Measurements from ENCODE around the gene CAMTA1. TPM values are rescaled to one million over a fixed set of nuclear protein-coding genes. Genes with fewer than 3 reads are reported as not detected.
A peak's percentile ranks its signal among the peaks of the same experiment; 100 is the strongest.

The CAMTA1 gene
- polyA plus RNA-seq, 1 of the 3 experiments (the other 2 are of a cell fraction), result 63.1 TPM

DNA sequence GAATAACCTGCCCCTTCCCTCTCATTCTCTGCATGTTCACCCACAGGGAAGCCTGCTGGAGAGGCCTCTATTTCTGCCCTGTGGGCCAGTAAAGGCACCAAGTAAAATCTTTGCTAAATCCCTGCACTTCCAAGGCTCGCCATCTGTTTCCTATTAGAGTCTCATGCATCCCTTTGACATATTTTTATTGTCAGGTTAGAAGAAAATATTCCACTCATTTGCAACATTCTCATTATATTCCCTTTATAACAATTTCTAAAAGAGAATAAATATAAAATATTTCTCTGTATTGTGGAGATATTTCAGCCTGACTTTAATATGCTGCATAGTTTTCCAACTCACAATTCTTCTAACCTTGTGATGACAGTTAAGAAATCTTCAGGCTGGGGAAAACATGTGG, 645.4 kb downstream of the CAMTA1 start:
- Histone ChIP-seq H3K27me3 (ENCODE audit: insufficient read depth) (no peaks in the 10 kb centered on the region), H3K27ac (ENCODE audit: low read depth in 2 of 2, low read length in 1 of 2) (no peak overlapping the region), H3K4me1 (ENCODE audit: control insufficient read depth in 1 of 2, insufficient read depth in 2 of 2, low read depth in 1 of 2, low read length in 1 of 2) (peaks cover 0 to 37% of the 10 kb centered on the region in 2 experiments; a peak in 1 of 4 replicates), H2AFZ (ENCODE audit: low read depth) (no peak overlapping the region), H3K79me2 (ENCODE audit: insufficient read depth) (no peaks in the 10 kb centered on the region), H3K9me2 (no peaks in the 10 kb centered on the region), H3K9ac (no peak overlapping the region), H3K4me2 (no peak overlapping the region), H3K4me3 (ENCODE audit: low read depth in 2 of 2, low read length in 1 of 2) (no peak overlapping the region), H3K36me3 (replicated peaks in 1 of 2; ENCODE audit: control insufficient read depth in 1 of 2, insufficient read depth in 2 of 2, low read length in 1 of 2) (no peaks in the 10 kb centered on the region), H3F3A (replicated peaks; ENCODE audit: insufficient read depth) (no peaks in the 10 kb centered on the region), H4K20me1 (ENCODE audit: insufficient read depth) (no peaks in the 10 kb centered on the region), H3K9me3 (no peaks in the 10 kb centered on the region)
- 60% methylated on average over 1 of the region's 1 CpG for whole genome bisulfite sequencing (ENCODE audit: low lambda C conversion rate)
- TF ChIP-seq TCF12 (IDR thresholded peaks at IDR 0.05) (peak; percentile 57), POLR2AphosphoS5 (IDR thresholded peaks at IDR 0.05; ENCODE audit: low read depth, low read length) (no peak)
- ChIA-PET POLR2A (no interaction called here), CTCF (no interaction called here)
- DNase-seq, result no peak

DNA sequence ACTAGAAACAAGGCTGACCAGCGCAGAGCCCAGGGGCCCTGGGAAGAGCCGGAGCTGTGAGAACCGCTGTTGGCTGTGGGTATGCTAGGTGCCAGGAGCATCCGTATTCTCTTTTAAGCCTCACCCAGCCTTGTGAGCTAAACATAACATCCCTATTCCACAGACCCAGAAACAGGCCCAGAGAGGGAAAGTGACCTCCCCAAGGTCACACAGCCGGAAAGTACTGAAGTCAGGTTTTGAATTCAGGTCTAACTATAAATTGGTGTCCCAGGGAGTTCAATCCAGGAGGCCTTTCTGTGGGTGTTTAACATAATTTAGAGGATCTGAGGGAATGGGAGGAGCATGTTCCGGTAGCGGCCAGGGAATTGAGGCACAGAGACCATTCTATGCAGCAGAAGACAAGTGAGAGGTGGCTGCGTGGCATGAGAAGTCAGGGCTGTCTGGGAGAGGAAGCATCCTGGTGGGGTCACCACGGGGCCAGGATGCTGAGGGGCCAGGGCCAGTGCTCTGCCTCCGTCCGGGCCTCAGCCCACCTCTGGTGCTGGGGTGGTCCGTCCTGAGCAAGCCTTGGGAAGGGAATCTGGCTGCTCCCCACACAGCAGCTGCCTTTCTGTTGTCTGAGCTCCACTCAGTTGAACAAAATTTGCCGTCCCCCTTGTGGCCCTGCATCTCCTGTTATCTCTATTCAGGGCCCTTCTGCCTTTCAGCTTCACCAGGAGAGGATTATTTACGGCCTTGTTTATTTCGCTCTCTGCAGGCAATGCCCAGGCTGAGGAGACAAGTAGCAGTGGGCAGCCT, 647.0 kb downstream of the CAMTA1 start:
- H2AFZ ChIP-seq (ENCODE audit: low read depth), result no peak overlapping the region
- no peak overlapping the region for H3K9ac ChIP-seq
- H4K20me1 ChIP-seq (ENCODE audit: insufficient read depth), result no peaks in the 10 kb centered on the region
- CTCF ChIA-PET, result interaction anchor here (1.1 kb wide), 1 partner anchor 219 kb away, joined by 4 read pairs; no protein-coding TSS in a partner anchor
- no peaks in the 10 kb centered on the region for H3K9me3 ChIP-seq
- peaks cover 0 to 37% of the 10 kb centered on the region in 2 experiments; a peak in 1 of 4 replicates for H3K4me1 ChIP-seq (ENCODE audit: control insufficient read depth in 1 of 2, insufficient read depth in 2 of 2, low read depth in 1 of 2, low read length in 1 of 2)
- H3K9me2 ChIP-seq, result no peaks in the 10 kb centered on the region
- peak; percentile 32; the same call in 1 of the 2 replicates for TF ChIP-seq GATA2 (CRISPR knock-in tag; IDR thresholded peaks at IDR 0.05)
- TF ChIP-seq SMC3 (IDR thresholded peaks at IDR 0.05; ENCODE audit: low read depth, low read length), result peak; percentile 8; the same call in 1 of the 2 replicates
- peak; percentile 18; the same call in 1 of the 2 replicates for TF ChIP-seq RAD21 (IDR thresholded peaks at IDR 0.05; ENCODE audit: low read length)
- TF ChIP-seq, protein P1, sequence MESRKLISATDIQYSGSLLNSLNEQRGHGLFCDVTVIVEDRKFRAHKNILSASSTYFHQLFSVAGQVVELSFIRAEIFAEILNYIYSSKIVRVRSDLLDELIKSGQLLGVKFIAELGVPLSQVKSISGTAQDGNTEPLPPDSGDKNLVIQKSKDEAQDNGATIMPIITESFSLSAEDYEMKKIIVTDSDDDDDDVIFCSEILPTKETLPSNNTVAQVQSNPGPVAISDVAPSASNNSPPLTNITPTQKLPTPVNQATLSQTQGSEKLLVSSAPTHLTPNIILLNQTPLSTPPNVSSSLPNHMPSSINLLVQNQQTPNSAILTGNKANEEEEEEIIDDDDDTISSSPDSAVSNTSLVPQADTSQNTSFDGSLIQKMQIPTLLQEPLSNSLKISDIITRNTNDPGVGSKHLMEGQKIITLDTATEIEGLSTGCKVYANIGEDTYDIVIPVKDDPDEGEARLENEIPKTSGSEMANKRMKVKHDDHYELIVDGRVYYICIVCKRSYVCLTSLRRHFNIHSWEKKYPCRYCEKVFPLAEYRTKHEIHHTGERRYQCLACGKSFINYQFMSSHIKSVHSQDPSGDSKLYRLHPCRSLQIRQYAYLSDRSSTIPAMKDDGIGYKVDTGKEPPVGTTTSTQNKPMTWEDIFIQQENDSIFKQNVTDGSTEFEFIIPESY (IDR thresholded peaks at IDR 0.05; ENCODE audit: borderline replicate concordance, low read depth), result no peak
- no peaks in the 10 kb centered on the region for H3K36me3 ChIP-seq (replicated peaks in 1 of 2; ENCODE audit: control insufficient read depth in 1 of 2, insufficient read depth in 2 of 2, low read length in 1 of 2)
- H3F3A ChIP-seq (replicated peaks; ENCODE audit: insufficient read depth), result no peaks in the 10 kb centered on the region
- no peaks in the 10 kb centered on the region for H3K27me3 ChIP-seq (ENCODE audit: insufficient read depth)
- H3K79me2 ChIP-seq (ENCODE audit: insufficient read depth), result no peaks in the 10 kb centered on the region
- 84% methylated on average over 11 of the region's 15 CpGs for WGBS (ENCODE audit: low lambda C conversion rate)
- DNase-seq, result no peak
- H3K27ac ChIP-seq (ENCODE audit: low read depth in 2 of 2, low read length in 1 of 2), result peak overlapping the region in 1 of 2 experiments; percentile 11; a peak in 1 of 4 replicates
- H3K4me3 ChIP-seq (ENCODE audit: low read depth in 2 of 2, low read length in 1 of 2), result no peak overlapping the region
- no peak overlapping the region for H3K4me2 ChIP-seq
- POLR2A ChIA-PET, result interaction anchor here (1.4 kb wide), 1 partner anchor 23 kb away, joined by 3 read pairs; no protein-coding TSS in a partner anchor

DNA sequence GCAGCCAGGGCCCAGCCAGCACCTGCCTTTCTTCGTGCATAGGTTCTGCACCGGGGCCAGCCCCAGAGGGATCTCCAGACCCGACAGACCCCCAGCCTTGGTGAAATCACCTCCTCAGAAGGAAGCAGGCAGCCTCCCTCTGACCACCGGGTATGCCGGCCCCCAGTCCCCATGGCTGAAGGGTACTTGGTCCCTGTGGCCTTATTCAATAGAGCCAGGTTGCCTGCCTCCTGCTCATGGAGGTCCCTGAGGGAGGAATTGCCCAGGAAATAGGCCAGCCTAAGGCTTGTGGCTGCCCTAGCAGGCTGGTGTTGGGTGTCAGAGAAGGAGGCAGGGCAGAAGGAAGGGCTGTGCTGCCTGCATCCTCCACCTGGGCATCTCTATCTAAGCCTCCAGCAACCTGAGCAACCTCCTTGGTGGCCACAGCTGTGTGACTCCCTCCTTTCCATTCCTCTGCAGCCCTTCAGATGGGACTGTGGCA, 647.7 kb downstream of the CAMTA1 start:
- peak overlapping the region in 1 of 2 experiments; percentile 39; a peak in 1 of 4 replicates for H3K27ac ChIP-seq (ENCODE audit: low read depth in 2 of 2, low read length in 1 of 2)
- H3K27me3 ChIP-seq (ENCODE audit: insufficient read depth), result no peaks in the 10 kb centered on the region
- DNase-seq, result no peak
- no peaks in the 10 kb centered on the region for H3K36me3 ChIP-seq (replicated peaks in 1 of 2; ENCODE audit: control insufficient read depth in 1 of 2, insufficient read depth in 2 of 2, low read length in 1 of 2)
- WGBS (ENCODE audit: low lambda C conversion rate), result 69% methylated on average over 3 of the region's 5 CpGs
- no peaks in the 10 kb centered on the region for H3K9me3 ChIP-seq
- POLR2A ChIA-PET, result interaction anchor here (1.4 kb wide), 1 partner anchor 23 kb away, joined by 3 read pairs; no protein-coding TSS in a partner anchor
- CTCF ChIA-PET, result interaction anchor here (1.1 kb wide), 1 partner anchor 219 kb away, joined by 4 read pairs; no protein-coding TSS in a partner anchor
- no peaks in the 10 kb centered on the region for H3F3A ChIP-seq (replicated peaks; ENCODE audit: insufficient read depth)
- H3K4me3 ChIP-seq (ENCODE audit: low read depth in 2 of 2, low read length in 1 of 2), result no peak overlapping the region
- H4K20me1 ChIP-seq (ENCODE audit: insufficient read depth), result no peaks in the 10 kb centered on the region
- H3K9me2 ChIP-seq, result no peaks in the 10 kb centered on the region
- H3K4me1 ChIP-seq (ENCODE audit: control insufficient read depth in 1 of 2, insufficient read depth in 2 of 2, low read depth in 1 of 2, low read length in 1 of 2), result peaks cover 0 to 37% of the 10 kb centered on the region in 2 experiments; a peak in 1 of 4 replicates
- no peak overlapping the region for H3K9ac ChIP-seq
- H3K4me2 ChIP-seq, result no peak overlapping the region
- no peaks in the 10 kb centered on the region for H3K79me2 ChIP-seq (ENCODE audit: insufficient read depth)
- no peak overlapping the region for H2AFZ ChIP-seq (ENCODE audit: low read depth)
- TF ChIP-seq, protein P1 (IDR thresholded peaks at IDR 0.05; ENCODE audit: borderline replicate concordance, low read depth), result no peak
- no peak for TF ChIP-seq TCF12 (IDR thresholded peaks at IDR 0.05)
